OCI-LY7 (cell line): Measurements from ENCODE around the gene CXCR5. TPM values are rescaled to one million over a fixed set of nuclear protein-coding genes. Genes with fewer than 3 reads are reported as not detected.

Experiments
- BruUV-seq: library from RNA; stranded (reverse); fragments of 400-500 nt; replicated peaks from 2 replicates; lab custom pipeline; 2021; lab: Mats Ljungman, UMichigan
- CTCF ChIA-PET: fragments of 300-600 bp; sonication (Branson Sonifier 250); formaldehyde crosslinking; loops from one replicate; lab custom pipeline; 2022; ENCODE audit warnings: antibody characterized with exemption; ENCODE audit not compliant: unreplicated experiment; lab: Charles Lee
- POLR2A ChIA-PET: fragments of 300-600 bp; sonication (Branson Sonifier 250); formaldehyde crosslinking; loops from one replicate; lab custom pipeline; 2022; ENCODE audit warnings: antibody characterized with exemption; lab: Charles Lee
- DNase-seq: peaks from one replicate; pipeline ENCODE4 v3.0.0-alpha.2; 2015; ENCODE audit warnings: low spot score
- H2AFZ ChIP-seq: fragments of 200-600 bp; sonication (generic), shearing (Covaris generic); 2 replicates; pipeline ENCODE4 v1.6.1; 2014; ENCODE audit warnings: mild to moderate bottlenecking, antibody characterized with exemption, low read length, moderate library complexity
- H3K27ac ChIP-seq: fragments of 200-600 bp; sonication (generic); 2 replicates; pipeline ENCODE4 v1.5.1; 2014; ENCODE audit warnings: mixed run types, low read depth, mild to moderate bottlenecking, moderate library complexity, low read length, inconsistent platforms; ENCODE audit not compliant: poor library complexity, severe bottlenecking
- H3K36me3 ChIP-seq: fragments of 200-600 bp; sonication (generic); 2 replicates; pipeline ENCODE4 v1.6.1; 2014; ENCODE audit warnings: mild to moderate bottlenecking, antibody characterized with exemption, low read length, moderate library complexity, mixed read lengths; ENCODE audit not compliant: insufficient read depth
- H3K4me1 ChIP-seq: fragments of 200-600 bp; sonication (generic); 2 replicates; pipeline ENCODE4 v1.5.1; 2014; ENCODE audit warnings: mild to moderate bottlenecking, low read length; ENCODE audit not compliant: insufficient read depth, poor library complexity, severe bottlenecking
- H3K4me2 ChIP-seq: fragments of 200-600 bp; sonication (generic); 2 replicates; pipeline ENCODE4 v1.6.1; 2014; ENCODE audit warnings: mild to moderate bottlenecking, low read length
- H3K4me3 ChIP-seq: fragments of 200-600 bp; sonication (generic); 2 replicates; pipeline ENCODE4 v1.5.1; 2014; ENCODE audit warnings: mild to moderate bottlenecking, low read depth, low read length; ENCODE audit not compliant: poor library complexity, severe bottlenecking
- H3K79me2 ChIP-seq: fragments of 200-600 bp; sonication (generic); 2 replicates; pipeline ENCODE4 v1.6.1; 2016; ENCODE audit warnings: low read depth, mild to moderate bottlenecking, low read length, moderate library complexity, mixed read lengths; ENCODE audit not compliant: insufficient read depth
- H3K9me2 ChIP-seq: fragments of 200-600 bp; sonication (generic); 2 replicates; pipeline ENCODE4 v1.6.1; 2016; ENCODE audit warnings: mild to moderate bottlenecking, low read length, mixed read lengths; ENCODE audit not compliant: insufficient read depth
- H3K9me3 ChIP-seq: fragments of 200-600 bp; sonication (generic); 2 replicates; pipeline ENCODE4 v1.6.1; 2014; ENCODE audit warnings: mild to moderate bottlenecking, mixed run types, low read length, mixed read lengths
- H4K20me1 ChIP-seq: fragments of 200-600 bp; sonication (generic); 2 replicates; pipeline ENCODE4 v1.6.1; 2014; ENCODE audit warnings: mild to moderate bottlenecking, antibody characterized with exemption, low read length, moderate library complexity, mixed read lengths; ENCODE audit not compliant: insufficient read depth
- CTCF ChIP-seq: fragments of 200-600 bp; sonication (generic); conservative IDR thresholded peaks from 2 replicates; pipeline ENCODE4 v1.5.1; 2014; ENCODE audit warnings: mild to moderate bottlenecking, antibody characterized with exemption, low read length, moderate library complexity, mixed read lengths
- EZH2phosphoT487 ChIP-seq: fragments of 200-600 bp; sonication (generic); IDR thresholded peaks from 2 replicates; pipeline ENCODE4 v1.6.1; 2018; ENCODE audit warnings: low read depth, borderline replicate concordance, mild to moderate bottlenecking, mixed run types, antibody characterized with exemption, low read length, moderate library complexity, mixed read lengths
- intact Hi-C: fragments of 100-400 bp; cut with micrococcal nuclease; formaldehyde crosslinking; loops from one replicate; pipeline ENCODE4 v1.10.0; 2022; ENCODE audit not compliant: unreplicated experiment
- total RNA-seq, 2 experiments: library from RNA; depleted of rRNA in 1 of 2; stranded (reverse); fragments of >200 nt in 1 of 2; shearing (Covaris generic) in 1 of 2; gene quantifications; 2 replicates each; pipeline ENCODE4 v1.2.3, GENCODE V29; 2014 to 2022

Gene CXCR5
- total RNA-seq, 2 experiments from 2014 or later, result 3.3 to 7.3 TPM

DNA sequence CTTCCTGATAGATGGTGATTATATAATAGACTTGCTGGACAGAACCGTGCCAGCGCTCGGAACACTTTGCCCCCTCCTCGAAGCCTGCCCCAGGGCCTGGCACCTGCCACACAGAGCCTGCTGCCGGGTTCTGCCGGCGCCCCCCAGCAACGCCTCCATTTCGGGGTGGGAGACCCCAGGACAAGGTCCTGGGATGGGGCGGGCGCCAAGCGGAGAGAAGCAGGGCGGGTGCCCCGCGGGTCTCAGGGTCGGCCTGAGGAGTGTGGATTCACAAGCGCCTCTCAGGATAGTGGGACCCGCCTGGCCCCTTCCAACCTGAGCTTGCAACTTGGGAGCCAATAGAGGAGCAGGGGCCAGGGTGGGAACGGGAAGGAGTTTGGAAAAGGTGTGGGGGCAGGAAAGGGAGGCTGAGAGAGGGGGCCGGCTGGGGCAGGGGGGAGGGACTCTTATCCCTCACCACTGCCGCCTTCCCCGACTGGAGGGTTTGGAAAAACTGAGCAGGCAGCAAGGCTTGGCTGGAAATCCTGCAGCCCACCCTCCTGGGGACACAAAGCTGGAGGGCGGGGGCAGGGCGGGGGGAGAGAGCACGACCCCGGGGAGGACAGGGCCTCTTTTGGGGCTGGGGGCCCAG lies 45.3 kb downstream of the CXCR5 start:
- TF ChIP-seq EZH2phosphoT487 (no peak), CTCF (no peak)
- Histone ChIP-seq H3K79me2 (peaks cover 13% of the 10 kb centered on the region; the same call in 1 of the 2 replicates), H3K4me2 (peak overlapping the region; percentile 87), H4K20me1 (no peaks in the 10 kb centered on the region), H3K4me1 (peaks cover 37% of the 10 kb centered on the region), H3K9me3 (no peaks in the 10 kb centered on the region), H3K4me3 (peak overlapping the region; percentile 71), H3K36me3 (no peaks in the 10 kb centered on the region), H3K9me2 (no peaks in the 10 kb centered on the region), H2AFZ (peak overlapping the region; percentile 48; the same call in 1 of the 2 replicates), H3K27ac (peak overlapping the region; percentile 76)
- DNase-seq, result peak; percentile 59
- ChIA-PET CTCF (interaction anchor here (0.6 to 3.2 kb wide), 3 partner anchors 15 to 183 kb away, joined by 3 to 31 read pairs (median 13); no protein-coding TSS in a partner anchor), POLR2A (interaction anchor here (2.3 kb wide), 1 partner anchor 15 kb away, joined by 13 read pairs; no protein-coding TSS in a partner anchor)
- no TSS peak for BruUV-seq
- intact Hi-C loops, result loop anchor here (1.0 to 2.0 kb wide), 3 partner anchors 58 to 166 kb away; a partner anchor contains a TSS

GRCh38 chr11:118929501-118930093 lies 45.9 kb downstream of the CXCR5 start:
- no peaks in the 10 kb centered on the region for H4K20me1 ChIP-seq
- H3K4me1 ChIP-seq, result peaks cover 34% of the 10 kb centered on the region
- BruUV-seq, result no TSS peak
- peak overlapping the region; percentile 87 for H3K4me2 ChIP-seq
- CTCF ChIA-PET, result interaction anchor here (0.5 to 3.2 kb wide), 7 partner anchors 13 to 44 kb away, joined by 3 to 31 read pairs (median 8); no protein-coding TSS in a partner anchor
- H3K36me3 ChIP-seq, result no peaks in the 10 kb centered on the region
- no peaks in the 10 kb centered on the region for H3K9me2 ChIP-seq
- H2AFZ ChIP-seq, result peak overlapping the region; percentile 48; the same call in 1 of the 2 replicates
- DNase-seq, result peak; percentile 84
- intact Hi-C loops, result loop anchor here (1.0 to 2.0 kb wide), 5 partner anchors 22 to 239 kb away; partner anchors contain the start of gene UPK2
- peaks cover 7% of the 10 kb centered on the region; the same call in 1 of the 2 replicates for H3K79me2 ChIP-seq
- peak overlapping the region; percentile 76 for H3K27ac ChIP-seq
- TF ChIP-seq CTCF (no peak), EZH2phosphoT487 (no peak)
- H3K4me3 ChIP-seq, result peak overlapping the region; percentile 71
- POLR2A ChIA-PET, result interaction anchor here (0.8 to 2.3 kb wide), 5 partner anchors 11 to 301 kb away, joined by 3 to 13 read pairs (median 4); no protein-coding TSS in a partner anchor
- H3K9me3 ChIP-seq, result no peaks in the 10 kb centered on the region
